Measurements from ENCODE around the gene CHCHD5. TPM values are rescaled to one million over a fixed set of nuclear protein-coding genes. Genes with fewer than 3 reads are reported as not detected.

The CHCHD5 gene
- total RNA-seq, 1 donor from 2014 or later, result 23.9 TPM

DNA sequence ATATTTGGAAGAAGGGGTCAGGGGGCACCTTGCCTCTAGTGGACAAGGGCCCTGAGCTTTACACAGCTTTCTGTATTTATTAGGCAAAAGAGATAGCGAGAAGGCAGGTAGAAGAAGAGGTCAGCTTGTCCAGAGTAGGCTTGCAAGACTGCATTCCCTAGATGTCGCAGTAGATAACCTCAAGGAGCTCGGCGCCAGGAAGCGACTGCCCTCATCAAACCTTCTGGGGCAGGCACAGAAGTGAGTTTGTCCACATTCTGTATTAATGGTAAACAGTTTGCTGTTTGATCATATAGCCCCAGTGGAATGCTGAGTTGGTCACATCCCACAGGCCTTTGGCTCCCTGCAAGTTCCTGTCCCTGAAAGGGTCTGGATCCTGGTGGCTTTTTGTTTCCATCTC is 7.0 kb downstream of the CHCHD5 start:
- ATAC-seq (peak; percentile 44), DNase-seq (no peak)
- peaks cover 12% of the 10 kb centered on the region for H3K36me3 ChIP-seq
- no peaks in the 10 kb centered on the region for H3K9me3 ChIP-seq
- H3K27ac ChIP-seq, result no peak overlapping the region
- no peak overlapping the region for H3K4me3 ChIP-seq
- H3K27me3 ChIP-seq, result no peaks in the 10 kb centered on the region
- TF ChIP-seq, protein P1, sequence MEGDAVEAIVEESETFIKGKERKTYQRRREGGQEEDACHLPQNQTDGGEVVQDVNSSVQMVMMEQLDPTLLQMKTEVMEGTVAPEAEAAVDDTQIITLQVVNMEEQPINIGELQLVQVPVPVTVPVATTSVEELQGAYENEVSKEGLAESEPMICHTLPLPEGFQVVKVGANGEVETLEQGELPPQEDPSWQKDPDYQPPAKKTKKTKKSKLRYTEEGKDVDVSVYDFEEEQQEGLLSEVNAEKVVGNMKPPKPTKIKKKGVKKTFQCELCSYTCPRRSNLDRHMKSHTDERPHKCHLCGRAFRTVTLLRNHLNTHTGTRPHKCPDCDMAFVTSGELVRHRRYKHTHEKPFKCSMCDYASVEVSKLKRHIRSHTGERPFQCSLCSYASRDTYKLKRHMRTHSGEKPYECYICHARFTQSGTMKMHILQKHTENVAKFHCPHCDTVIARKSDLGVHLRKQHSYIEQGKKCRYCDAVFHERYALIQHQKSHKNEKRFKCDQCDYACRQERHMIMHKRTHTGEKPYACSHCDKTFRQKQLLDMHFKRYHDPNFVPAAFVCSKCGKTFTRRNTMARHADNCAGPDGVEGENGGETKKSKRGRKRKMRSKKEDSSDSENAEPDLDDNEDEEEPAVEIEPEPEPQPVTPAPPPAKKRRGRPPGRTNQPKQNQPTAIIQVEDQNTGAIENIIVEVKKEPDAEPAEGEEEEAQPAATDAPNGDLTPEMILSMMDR (IDR thresholded peaks at IDR 0.05), result no peak
- intact Hi-C loops (cut with DNase I), result no loop called here
- H3K4me1 ChIP-seq, result no peaks in the 10 kb centered on the region

DNA sequence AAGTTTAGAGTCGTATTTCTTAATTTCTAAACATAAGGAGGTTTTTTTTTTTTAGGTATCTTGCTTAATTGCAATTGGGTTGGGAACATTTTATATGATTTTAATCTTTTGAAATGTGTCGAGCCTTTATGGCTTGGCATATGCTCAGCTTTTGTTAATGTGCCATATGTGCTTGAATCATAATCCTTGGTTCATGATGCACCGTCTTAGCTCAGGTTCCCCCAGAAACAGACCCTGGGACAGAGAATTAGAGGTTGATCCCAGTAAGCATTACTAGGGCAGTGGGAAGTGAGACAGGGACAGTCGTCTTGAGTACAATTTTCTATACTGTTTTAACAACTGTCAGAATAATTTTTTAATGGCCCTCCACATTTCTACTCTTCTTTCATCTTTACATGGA is 9.3 kb downstream of the CHCHD5 start:
- intact Hi-C loops (cut with DNase I), result no loop called here
- no peak for DNase-seq
- TF ChIP-seq, protein P1 (IDR thresholded peaks at IDR 0.05), result no peak

DNA sequence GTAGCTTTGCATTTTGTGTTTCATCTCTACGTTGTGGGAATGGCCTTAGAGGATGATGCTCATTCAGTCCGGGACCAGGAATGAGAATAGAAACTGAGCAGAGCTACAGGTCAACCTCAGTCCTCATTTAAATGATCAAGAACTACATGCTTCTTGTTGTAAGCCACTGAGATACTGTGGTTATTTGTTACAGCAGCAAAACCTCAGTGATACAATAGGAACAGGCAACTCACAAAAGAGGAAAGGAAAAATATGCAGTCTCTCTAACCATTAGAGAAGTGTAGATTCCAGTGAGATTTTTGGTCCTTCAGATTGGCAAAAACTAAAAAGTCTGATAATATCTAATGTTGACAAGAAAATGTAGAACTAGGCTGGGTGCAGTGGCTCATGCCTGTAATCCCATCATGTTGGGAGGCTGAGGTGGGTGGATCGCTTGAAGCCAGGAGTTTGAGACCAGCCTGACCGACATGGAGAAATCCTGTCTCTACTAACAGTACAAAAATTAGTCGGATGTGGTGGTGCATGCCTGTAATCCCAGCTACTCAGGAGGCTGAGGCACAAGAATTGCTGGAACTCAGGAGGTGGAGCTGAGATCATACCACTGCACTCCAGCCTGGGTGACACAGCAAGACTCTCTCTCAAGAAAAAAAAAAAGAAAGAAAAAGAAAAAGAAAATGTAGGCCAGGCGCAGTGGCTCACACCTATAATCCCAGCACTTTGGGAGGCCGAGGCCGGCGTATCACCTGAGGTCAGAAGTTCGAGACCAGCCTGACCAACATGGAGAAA is 13.3 kb downstream of the CHCHD5 start:
- intact Hi-C loops (cut with DNase I), result no loop called here
- Histone ChIP-seq H3K27ac (no peak overlapping the region), H3K36me3 (no peaks in the 10 kb centered on the region), H3K4me3 (no peak overlapping the region), H3K27me3 (no peaks in the 10 kb centered on the region), H3K4me1 (peaks cover 4% of the 10 kb centered on the region), H3K9me3 (no peaks in the 10 kb centered on the region)
- DNase-seq (no peak), ATAC-seq (no peak)
- TF ChIP-seq, protein P1 (IDR thresholded peaks at IDR 0.05), result no peak

More for the DNA sequence above, 9.3 kb downstream of the CHCHD5 start:
- Histone ChIP-seq H3K27ac (no peak overlapping the region), H3K36me3 (peaks cover 10% of the 10 kb centered on the region), H3K27me3 (no peaks in the 10 kb centered on the region), H3K9me3 (no peaks in the 10 kb centered on the region), H3K4me1 (no peaks in the 10 kb centered on the region), H3K4me3 (no peak overlapping the region)
- no peak for ATAC-seq

DNA sequence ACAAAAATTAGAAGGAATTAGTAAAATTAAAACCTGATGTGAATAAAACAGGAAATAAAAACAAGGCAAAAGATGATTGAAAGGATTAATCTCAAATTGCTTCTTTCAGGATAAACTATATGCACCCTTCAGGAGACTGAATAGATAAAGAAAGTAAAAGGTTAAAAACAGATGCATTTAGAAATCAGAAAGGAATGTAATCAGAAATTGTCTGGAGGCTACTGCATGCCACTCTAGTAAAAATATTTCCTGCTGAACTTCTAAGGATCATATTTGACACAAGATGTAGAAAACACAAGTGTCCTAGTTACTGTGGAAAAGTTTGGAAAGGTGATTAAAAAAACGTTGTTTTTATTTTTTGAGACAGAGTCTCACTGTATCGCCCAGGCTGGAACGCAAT is 16.2 kb downstream of the CHCHD5 start:
- no peak overlapping the region for H3K4me3 ChIP-seq
- ATAC-seq (no peak), DNase-seq (no peak)
- intact Hi-C loops (cut with DNase I), result loop anchor here (5.0 kb wide), 1 partner anchor 127 kb away; no protein-coding TSS in a partner anchor
- H3K27ac ChIP-seq, result no peak overlapping the region
- no peaks in the 10 kb centered on the region for H3K36me3 ChIP-seq
- H3K4me1 ChIP-seq, result peaks cover 4% of the 10 kb centered on the region
- no peaks in the 10 kb centered on the region for H3K27me3 ChIP-seq
- TF ChIP-seq, protein P1 (IDR thresholded peaks at IDR 0.05), result no peak
- no peaks in the 10 kb centered on the region for H3K9me3 ChIP-seq

DNA sequence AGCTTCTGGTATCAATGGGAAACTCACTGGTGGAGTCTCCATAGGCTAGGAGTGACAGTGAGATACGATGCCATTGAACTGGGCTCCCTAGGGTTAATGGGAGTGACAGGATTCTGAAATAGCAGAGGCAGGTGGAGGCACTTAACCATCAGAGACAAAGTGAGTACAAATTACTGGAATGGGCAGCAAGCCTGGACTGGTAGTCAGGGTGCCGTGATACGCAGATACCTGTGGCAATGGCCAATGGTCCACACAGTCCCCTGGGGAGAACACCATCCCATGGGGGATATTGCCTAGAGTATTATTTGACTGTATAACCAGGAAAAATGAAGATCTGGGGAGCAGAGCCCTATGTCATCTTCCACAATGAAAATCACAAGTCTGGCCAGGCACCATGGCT is 17.3 kb downstream of the CHCHD5 start:
- intact Hi-C loops (cut with DNase I), result loop anchor here (5.0 kb wide), 1 partner anchor 126 kb away; no protein-coding TSS in a partner anchor
- no peak overlapping the region for H3K27ac ChIP-seq
- H3K36me3 ChIP-seq, result no peaks in the 10 kb centered on the region
- H3K4me1 ChIP-seq, result peaks cover 4% of the 10 kb centered on the region
- no peak overlapping the region for H3K4me3 ChIP-seq
- no peaks in the 10 kb centered on the region for H3K9me3 ChIP-seq
- no peaks in the 10 kb centered on the region for H3K27me3 ChIP-seq
- no peak for DNase-seq
- TF ChIP-seq, protein P1 (IDR thresholded peaks at IDR 0.05), result no peak
- no peak for ATAC-seq

Data from upper lobe of right lung (tissue), 1 donor.